Middle frontal gyrus (tissue), 1 donor: ENCODE data around the gene CSTPP1.
"Not testable (repeated sequence)": the region's sequence is repeated elsewhere in the genome, so short reads cannot be mapped to it uniquely, and the experiment has no call there.

Experiments
- DNase-seq: peaks from one replicate; pipeline ENCODE4 v3.0.0-alpha.2; 2015; ENCODE audit warnings: low spot score; ENCODE audit errors: extremely low spot score

The CSTPP1 gene

DNA sequence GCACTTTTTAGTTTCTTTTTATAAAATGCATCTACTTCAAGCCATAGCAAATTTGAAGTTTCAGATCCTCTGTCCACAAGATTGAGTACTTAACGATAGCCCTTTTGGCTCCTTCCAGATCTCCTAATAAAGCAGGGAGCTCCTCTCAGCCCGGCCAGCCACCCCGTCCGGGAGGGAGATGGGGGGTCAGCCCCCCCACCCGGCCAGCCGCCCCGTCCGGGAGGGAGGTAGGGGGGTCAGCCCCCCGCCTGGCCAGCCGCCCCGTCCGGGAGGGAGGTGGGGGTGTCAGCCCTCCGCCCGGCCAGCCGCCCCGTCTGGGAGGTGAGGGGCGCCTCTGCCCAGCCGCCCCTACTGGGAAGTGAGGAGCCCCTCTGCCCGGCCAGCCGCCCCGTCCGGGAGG lies 160.3 kb downstream of the CSTPP1 start:
- not testable (repeated sequence) for DNase-seq

GRCh38 chr11:47098223-47098622 lies 161.7 kb downstream of the CSTPP1 start:
- DNase-seq: not testable (repeated sequence)

DNA sequence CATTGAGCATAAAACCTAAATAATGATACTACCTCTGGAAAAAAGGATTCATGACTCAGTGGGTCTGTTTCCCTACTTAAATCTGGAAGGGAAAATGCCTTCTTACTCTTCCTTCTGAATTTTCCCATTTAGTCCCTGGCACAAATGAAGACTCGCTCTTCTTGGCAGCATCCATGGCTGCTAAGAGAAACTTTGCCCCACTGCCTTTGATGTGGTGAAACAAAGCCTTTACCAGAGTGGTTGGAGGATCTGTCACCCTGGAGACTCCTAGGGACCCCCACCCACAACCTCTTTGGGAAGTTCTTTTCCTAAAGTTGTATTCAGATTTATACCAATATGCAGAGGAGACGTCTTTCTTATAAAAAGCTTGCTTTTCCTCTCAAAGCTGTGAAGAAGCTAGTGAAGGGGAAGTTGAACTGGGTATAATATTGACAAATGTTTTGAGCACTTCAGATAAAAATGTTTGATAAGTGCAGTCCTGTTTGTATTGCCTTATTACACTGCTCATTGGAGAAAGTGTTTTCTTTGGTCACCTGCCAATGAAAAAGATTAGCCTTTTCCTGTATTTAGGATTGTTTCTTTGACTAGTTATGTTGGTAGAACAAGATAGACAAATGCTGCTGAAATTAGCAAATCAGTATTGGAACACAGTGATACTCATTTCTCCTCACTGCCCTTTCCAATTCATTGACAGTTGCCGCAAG lies 162.8 kb downstream of the CSTPP1 start:
- DNase-seq: no peak

GRCh38 chr11:47099918-47100315 lies 163.4 kb downstream of the CSTPP1 start:
- DNase-seq: no peak

DNA sequence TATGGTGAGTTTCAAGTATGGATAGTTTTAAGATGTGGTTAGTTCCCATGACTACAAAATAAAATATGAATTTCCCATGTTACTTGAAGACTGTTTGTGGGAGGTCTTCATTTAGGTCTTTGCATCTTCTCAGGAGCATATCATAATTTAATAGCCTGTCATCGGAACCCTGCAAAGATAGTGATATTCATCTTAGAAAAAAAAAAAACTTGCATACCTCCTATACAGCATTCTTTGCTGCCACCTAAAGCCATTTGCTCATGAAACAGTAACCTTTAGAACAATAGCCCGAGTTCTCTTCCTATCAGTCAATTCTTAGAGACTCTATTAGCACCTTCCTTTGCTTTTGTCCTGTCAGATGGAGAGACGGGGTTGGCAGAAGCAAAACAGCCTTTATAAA lies 164.8 kb downstream of the CSTPP1 start:
- no peak for DNase-seq

DNA sequence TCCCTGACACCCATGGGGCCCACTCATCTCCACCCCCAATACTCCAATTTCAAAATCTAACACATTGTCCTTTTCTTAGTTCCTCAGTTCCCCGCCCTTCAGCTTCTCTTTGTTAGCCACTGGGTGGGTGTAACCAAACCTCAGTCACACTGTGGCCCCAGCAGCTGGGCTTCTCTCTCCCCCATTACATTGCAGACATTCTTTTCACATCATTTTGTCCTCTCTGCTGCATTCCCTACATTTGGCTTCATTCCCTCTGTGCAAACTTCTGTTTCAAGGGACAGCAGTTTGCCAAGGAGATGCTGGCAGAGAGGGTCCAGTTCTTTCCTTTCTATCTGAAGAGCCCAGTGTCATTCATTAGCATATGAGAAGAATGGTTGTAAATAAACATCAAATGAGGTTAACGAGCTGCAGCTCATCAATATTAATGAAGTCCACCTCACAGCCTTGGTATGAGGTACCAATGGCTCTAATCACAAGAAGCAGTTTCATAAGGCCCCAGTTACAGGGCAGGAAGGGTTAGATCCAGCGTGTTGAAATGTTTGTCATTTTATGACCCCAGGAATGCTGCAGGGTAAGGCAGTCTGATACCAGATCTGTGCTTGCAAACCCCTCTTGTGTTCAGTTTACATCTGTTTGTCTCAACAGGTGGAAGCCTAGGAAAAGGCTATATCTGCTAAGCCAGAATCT lies 167.8 kb downstream of the CSTPP1 start:
- no peak for DNase-seq

DNA sequence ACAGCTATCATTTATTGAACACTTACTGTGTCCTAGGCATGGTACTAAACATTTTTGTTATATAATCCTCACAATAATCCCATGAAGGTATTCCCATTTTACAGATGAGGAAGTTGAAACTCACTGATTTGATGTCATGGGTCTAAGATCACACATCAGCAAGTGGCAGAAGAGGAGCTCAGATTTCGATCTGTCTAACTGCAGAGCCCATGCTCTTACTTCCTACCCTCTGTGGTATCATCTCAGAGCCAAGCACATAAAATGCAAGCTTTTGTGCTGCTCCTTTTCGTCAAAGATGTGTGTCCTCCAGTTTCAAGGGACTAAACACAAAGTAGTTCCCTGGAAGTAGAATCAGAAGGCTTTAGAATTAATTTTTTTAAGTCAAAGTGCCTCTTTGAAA lies 169.0 kb downstream of the CSTPP1 start:
- DNase-seq: no peak

DNA sequence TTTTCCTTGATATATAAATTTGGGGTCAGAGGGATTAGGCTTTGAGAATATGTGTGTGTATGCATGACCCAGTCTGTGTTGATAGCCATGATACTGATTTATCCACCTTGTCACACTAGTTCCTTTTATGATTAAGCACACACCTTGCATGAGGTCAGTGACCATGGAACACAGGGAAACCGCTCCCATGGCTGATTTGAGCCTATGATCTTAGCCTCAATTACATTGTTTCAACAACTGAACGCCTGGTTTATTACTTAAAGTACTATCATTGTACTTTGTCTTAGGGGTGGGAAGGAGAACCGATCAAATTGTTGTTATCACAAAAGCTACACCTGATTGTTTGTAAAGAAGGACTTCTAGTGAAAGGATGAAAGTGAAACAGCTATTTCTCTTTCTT lies 169.4 kb downstream of the CSTPP1 start:
- no peak for DNase-seq

DNA sequence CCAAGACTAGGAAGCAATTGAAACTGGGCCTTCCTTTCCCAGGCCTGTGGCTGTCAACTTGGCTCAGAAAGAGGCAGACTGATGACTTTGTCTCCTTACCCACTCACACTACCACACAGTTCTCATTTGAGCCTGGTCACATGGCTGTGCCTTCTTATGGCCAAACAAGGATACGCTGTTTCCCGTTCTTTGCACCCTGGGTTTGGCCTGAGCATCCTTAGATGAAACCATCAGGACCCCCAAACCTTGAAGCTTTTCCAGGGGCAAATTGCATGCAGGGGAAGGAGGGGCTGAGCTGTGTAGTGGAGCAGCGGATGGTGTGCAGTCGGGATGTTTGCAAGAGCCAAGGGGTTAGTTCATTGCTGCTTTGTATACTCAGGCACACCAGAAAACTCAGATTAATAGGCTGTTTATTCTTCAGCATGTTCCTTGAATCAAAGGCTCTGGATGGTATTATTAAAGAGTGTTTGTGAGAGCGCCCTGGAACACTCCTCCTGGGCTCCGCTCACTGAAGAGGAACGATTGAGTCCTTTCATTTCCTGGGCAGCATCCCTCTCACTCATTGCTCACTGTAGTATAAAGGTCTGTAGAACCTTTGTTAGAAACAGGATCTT lies 170.3 kb downstream of the CSTPP1 start:
- DNase-seq: peak; percentile 39

DNA sequence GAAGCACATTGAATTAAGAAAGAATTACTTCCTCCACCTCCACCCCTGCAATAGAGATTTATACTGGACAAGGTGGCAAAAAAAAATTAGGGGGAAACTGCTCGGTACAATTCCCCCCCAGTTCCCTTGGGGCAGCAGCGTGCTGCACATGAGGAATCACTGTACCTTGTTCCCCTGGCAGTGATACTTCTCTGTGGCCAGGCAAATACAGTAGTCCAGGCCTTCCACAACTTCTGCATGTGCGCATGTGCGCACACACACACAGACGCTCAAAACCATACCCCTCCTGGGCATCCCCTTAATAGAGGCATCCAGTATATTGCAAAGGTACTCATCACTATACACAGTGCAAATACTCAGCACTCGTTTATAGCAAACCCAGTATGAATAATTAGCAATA lies 171.2 kb downstream of the CSTPP1 start:
- no peak for DNase-seq

DNA sequence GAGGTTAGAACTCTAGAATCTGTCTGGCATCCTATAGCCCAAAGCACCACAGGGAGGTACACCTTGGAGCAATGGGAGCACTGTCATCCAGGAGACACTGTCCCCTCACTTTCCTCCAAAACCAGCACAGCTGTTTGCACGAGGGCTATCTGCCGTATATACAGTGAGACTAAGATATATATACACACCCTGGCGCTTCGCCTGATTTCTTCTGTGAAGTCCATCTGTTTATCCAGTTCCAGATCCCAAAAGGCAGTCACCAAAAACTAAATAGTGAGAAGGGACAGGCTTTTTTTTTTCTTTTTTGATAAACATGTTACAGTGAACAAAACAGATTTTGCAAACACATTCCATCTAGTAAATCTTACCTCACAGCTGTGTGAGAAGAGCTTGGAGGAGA lies 171.7 kb downstream of the CSTPP1 start:
- DNase-seq: peak; percentile 20

- peak; percentile 18 for DNase-seq
Observed at GRCh38 chr11:47109051-47109726, 172.6 kb downstream of the CSTPP1 start.

DNA sequence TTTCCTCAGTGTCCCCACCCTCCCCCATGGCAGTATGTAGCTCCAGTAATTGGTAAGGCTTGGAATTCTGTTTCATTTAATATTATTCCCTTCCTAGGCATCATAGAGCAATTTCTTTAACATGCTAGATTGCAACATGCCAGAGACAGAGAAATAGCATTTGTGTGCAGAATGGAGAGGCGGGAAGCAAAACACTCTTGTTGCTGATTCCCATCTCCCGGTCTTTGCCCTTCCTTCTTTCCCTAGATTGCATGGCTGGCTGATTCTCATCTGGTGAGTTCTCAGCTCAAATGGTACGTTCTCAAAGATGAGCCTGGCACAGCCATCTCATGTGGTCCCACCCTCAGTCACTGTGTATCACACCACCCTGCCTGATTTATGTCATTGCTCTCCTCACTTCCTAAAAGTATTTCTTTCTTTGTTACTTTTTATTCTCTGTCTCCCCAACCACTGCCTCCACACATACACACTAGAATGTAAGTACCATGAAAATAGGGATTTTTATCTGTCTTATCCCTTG lies 173.2 kb downstream of the CSTPP1 start:
- DNase-seq: no peak

DNA sequence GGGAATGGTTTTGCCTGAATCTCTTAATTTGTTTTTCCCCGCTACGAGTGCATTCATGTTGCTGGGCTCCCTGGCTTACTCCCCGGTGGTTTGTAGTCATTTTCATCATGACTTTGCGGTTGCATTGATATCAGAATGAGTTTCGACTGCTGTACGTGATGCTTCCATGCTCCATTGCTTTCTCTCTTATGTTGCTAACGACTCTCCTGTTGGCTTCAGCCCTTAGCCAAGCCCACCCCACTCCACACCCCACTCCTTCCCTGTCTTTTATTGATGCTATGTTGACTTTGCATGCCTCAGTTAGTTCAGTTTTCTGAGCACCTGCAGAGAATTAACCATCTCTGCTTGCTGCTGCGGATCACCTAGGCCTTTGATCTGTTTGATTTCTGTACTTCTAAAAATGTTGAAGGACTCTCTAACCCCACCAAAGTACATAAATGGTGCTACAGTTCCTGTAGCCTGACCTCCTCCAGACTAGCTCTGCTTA lies 174.8 kb downstream of the CSTPP1 start:
- DNase-seq: no peak

GRCh38 chr11:47112941-47113340 lies 176.4 kb downstream of the CSTPP1 start:
- not testable (repeated sequence) for DNase-seq

DNA sequence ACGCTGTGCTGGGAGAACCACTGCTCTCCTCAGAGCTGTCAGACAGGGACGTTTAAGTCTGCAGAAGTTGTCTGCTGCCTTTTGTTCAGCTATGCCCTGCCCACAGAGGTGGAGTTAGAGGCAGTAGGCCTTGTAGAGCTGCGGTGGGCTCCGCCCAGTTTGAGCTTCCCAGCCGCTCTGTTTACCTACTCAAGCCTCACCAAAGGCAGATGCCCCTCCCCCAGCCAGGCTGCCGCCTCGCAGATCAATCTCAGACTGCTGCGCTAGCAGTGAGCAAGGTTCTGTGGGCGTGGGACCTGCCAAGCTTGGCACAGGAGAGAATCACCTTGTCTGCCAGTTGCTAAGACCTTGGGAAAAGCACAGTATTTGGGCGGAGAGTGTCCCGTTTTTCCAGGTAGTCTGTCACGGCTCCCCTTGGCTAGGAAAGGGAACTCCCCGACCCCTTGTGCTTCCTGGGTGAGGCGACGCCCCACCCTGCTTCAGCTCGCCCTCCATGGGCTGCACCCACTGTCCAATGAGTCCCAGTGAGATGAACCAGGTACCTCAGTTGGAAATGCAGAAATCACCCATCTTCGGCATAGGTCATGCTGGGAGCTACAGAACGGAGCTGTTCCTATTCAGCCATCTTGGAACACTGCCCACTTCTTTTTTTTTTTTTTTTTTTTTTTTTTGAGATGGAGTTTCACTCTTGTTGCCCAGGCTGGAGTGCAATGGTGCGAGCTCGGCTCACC lies 182.6 kb downstream of the CSTPP1 start:
- not testable (repeated sequence) for DNase-seq

GRCh38 chr11:47121056-47121455 lies 184.5 kb downstream of the CSTPP1 start:
- no peak for DNase-seq

DNA sequence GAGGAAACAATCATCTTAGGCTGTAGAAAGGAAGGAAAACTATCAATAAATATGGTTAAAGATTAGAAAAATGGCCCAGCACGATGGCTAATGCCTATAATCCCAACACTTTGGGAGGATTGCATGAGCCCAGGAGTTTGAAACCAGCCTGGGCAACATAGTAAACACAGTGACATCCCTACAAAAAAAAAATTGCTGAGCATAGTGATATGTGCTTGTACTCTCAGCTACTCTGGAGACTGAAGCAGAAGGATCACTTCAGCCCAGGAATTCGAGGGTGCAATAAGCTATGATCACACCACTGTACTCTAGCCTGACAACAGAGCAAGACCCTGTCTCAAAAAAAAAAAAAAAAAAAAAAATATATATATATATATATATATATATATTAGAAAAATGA lies 185.2 kb downstream of the CSTPP1 start:
- no peak for DNase-seq

DNA sequence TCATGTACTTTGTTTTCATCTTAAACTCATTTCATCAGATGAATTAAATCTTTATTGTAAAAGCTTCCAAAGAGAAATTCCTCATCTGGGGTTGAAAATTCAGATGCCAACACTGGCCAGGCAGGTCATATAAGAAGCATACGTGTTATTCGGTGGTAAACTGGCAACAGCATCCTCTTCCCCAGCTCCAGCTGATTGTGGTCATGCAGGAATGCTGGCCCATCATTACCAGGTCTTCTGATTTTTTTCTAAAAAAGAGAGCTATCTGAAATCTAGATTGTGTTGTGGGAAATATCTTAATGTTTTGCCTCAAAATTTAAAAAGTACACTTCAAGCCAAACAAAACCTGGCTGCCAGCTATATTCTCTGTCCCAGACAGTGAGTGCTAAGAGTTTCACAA lies 186.5 kb downstream of the CSTPP1 start:
- no peak for DNase-seq

- DNase-seq: no peak
Observed at GRCh38 chr11:47124675-47125074, 188.1 kb downstream of the CSTPP1 start.

GRCh38 chr11:47125083-47125482 lies 188.5 kb downstream of the CSTPP1 start:
- no peak for DNase-seq
